ENCODE results near the gene GTF3C1. TPM values are rescaled to one million over a fixed set of nuclear protein-coding genes. Genes with fewer than 3 reads are reported as not detected.

The GTF3C1 gene
- total RNA-seq = 73.1 and 79.3 TPM in 2 replicates

GRCh38 chr16:27549746-27550581 lies at the start of gene GTF3C1, which contains the start of gene KATNIP:
Gene GTF3C1 (minus strand): TSS chr16:27549913. CDS start chr16:27549890, 23 bp downstream.
Gene KATNIP (plus strand): TSS chr16:27550144. CDS start chr16:27550171, 27 bp downstream.

Other genes starting within 250 kb of the GTF3C1 start
- gene IL4R, start 235.9 kb downstream of the GTF3C1 start, total RNA-seq = 47.2 and 96.9 TPM in 2 replicates
- gene IL21R, start 147.7 kb downstream of the GTF3C1 start, total RNA-seq = not detected in 2 replicates
- 13.0 and 30.0 TPM in 2 replicates for gene KATNIP, start 231 bp upstream of the GTF3C1 start, total RNA-seq

All from nasal cavity respiratory epithelium epithelial cell of viscerocranial mucosa (primary cell).